Measurements from ENCODE around the gene TGFBRAP1. TPM values are rescaled to one million over a fixed set of nuclear protein-coding genes. Genes with fewer than 3 reads are reported as not detected.

TGFBRAP1 gene
- polyA plus RNA-seq, 1 experiment: 7.9 TPM

- TF ChIP-seq, protein P1, sequence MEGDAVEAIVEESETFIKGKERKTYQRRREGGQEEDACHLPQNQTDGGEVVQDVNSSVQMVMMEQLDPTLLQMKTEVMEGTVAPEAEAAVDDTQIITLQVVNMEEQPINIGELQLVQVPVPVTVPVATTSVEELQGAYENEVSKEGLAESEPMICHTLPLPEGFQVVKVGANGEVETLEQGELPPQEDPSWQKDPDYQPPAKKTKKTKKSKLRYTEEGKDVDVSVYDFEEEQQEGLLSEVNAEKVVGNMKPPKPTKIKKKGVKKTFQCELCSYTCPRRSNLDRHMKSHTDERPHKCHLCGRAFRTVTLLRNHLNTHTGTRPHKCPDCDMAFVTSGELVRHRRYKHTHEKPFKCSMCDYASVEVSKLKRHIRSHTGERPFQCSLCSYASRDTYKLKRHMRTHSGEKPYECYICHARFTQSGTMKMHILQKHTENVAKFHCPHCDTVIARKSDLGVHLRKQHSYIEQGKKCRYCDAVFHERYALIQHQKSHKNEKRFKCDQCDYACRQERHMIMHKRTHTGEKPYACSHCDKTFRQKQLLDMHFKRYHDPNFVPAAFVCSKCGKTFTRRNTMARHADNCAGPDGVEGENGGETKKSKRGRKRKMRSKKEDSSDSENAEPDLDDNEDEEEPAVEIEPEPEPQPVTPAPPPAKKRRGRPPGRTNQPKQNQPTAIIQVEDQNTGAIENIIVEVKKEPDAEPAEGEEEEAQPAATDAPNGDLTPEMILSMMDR (IDR thresholded peaks at IDR 0.05; ENCODE audit: low read depth, low read length): no peak
- Histone ChIP-seq H3K9me3 (ENCODE audit: control insufficient read depth, insufficient read depth, low read length) (no peaks in the 10 kb centered on the region), H3K4me3 (ENCODE audit: low read depth, low read length) (no peak overlapping the region), H3K27ac (ENCODE audit: low read depth, low read length) (no peak overlapping the region), H3K27me3 (ENCODE audit: control insufficient read depth, insufficient read depth, low read length) (no peaks in the 10 kb centered on the region)
- CTCF ChIA-PET: interaction anchor here (0.6 to 1.2 kb wide), 3 partner anchors 26 to 1262 kb away, joined by 3 to 5 read pairs (median 3); no protein-coding TSS in a partner anchor
- POLR2A ChIA-PET: no interaction called here
- DNase-seq (ENCODE audit: low read depth, low spot score): no peak
Measured at GRCh38 chr2:105320651-105321215, 8.8 kb downstream of the TGFBRAP1 start.

- CTCF ChIA-PET: no interaction called here
Measured at GRCh38 chr2:105317937-105318336, 11.6 kb downstream of the TGFBRAP1 start.

DNA sequence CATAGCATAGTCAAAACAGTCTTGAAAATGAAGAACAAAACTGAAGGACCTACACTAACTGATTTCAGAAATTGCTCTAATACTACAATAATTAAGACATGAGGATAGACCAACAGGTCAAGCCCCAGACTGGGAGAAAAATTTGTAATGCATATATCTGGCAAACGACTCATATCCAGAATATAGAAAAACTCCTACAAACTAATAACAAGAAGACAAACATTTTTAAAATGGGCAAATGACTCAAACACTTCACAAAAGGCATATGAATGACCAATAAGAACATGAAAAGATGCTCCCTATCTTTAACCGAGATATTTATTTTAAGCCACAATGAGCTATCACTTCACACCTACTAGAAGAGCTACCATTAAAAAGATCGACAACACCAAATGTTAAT, 14.2 kb downstream of the TGFBRAP1 start:
- TF ChIP-seq, protein P1 (IDR thresholded peaks at IDR 0.05; ENCODE audit: low read depth, low read length): no peak
- POLR2A ChIA-PET: no interaction called here
- DNase-seq (ENCODE audit: low read depth, low spot score): no peak
- Histone ChIP-seq H3K9me3 (ENCODE audit: control insufficient read depth, insufficient read depth, low read length) (no peaks in the 10 kb centered on the region), H3K4me3 (ENCODE audit: low read depth, low read length) (no peak overlapping the region), H3K27me3 (ENCODE audit: control insufficient read depth, insufficient read depth, low read length) (no peaks in the 10 kb centered on the region), H3K27ac (ENCODE audit: low read depth, low read length) (no peak overlapping the region)
- CTCF ChIA-PET: interaction anchor here (0.6 to 4.1 kb wide), 3 partner anchors 9 to 20 kb away, joined by 3 to 20 read pairs (median 3); no protein-coding TSS in a partner anchor

More at GRCh38 chr2:105317937-105318336, 11.6 kb downstream of the TGFBRAP1 start:
- H3K27ac ChIP-seq (ENCODE audit: low read depth, low read length): no peak overlapping the region
- POLR2A ChIA-PET: no interaction called here
- no peaks in the 10 kb centered on the region for H3K9me3 ChIP-seq (ENCODE audit: control insufficient read depth, insufficient read depth, low read length)
- H3K27me3 ChIP-seq (ENCODE audit: control insufficient read depth, insufficient read depth, low read length): no peaks in the 10 kb centered on the region
- TF ChIP-seq, protein P1 (IDR thresholded peaks at IDR 0.05; ENCODE audit: low read depth, low read length): no peak
- no peak for DNase-seq (ENCODE audit: low read depth, low spot score)
- no peak overlapping the region for H3K4me3 ChIP-seq (ENCODE audit: low read depth, low read length)

DNA sequence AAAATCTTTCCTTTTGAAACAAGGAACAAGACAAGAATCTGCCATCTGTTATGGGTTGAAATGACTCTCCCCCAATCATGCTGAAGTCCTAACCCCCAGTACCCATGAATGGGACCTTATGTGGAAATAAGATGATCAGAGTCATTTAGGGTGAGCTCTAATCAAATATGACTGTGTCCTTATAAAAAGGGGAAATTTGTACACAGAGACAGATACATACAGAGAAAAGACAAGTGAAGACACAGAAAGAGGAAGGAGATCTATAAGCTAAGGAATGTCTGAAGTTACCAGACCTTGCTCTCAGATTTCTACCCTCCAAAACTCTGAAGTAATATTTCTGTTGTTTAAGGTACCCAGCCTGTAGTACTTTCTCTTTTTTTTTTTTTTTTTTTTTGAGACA, 15.7 kb downstream of the TGFBRAP1 start:
- CTCF ChIA-PET: interaction anchor here (0.6 to 4.1 kb wide), 5 partner anchors 19 to 1324 kb away, joined by 4 to 20 read pairs (median 5); no protein-coding TSS in a partner anchor
- Histone ChIP-seq H3K4me3 (ENCODE audit: low read depth, low read length) (no peak overlapping the region), H3K9me3 (ENCODE audit: control insufficient read depth, insufficient read depth, low read length) (no peaks in the 10 kb centered on the region), H3K27me3 (ENCODE audit: control insufficient read depth, insufficient read depth, low read length) (no peaks in the 10 kb centered on the region), H3K27ac (ENCODE audit: low read depth, low read length) (no peak overlapping the region)
- POLR2A ChIA-PET: no interaction called here
- no peak for DNase-seq (ENCODE audit: low read depth, low spot score)
- TF ChIP-seq, protein P1 (IDR thresholded peaks at IDR 0.05; ENCODE audit: low read depth, low read length): no peak

DNA sequence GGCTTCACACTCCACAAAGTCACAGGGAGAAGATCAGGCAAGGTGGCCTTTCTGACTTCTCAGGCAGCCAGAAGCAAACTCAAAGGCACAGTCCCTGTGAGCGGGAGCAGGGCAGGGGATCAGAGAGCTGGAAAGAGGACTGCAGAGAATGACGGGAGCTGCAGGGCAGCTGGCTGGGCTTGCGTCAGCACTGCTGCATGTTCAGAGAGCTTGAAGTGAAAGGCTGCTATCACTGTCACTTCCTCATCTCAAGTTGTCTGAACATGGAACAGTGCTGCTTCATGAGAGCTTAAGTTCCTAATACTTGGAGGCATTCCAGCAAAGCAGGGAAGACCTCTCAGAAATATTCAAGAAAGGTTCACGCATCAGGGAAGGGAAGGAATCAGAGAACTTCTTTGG, 20.4 kb downstream of the TGFBRAP1 start:
- Histone ChIP-seq H3K9me3 (ENCODE audit: control insufficient read depth, insufficient read depth, low read length) (no peaks in the 10 kb centered on the region; the same call in 1 of the 2 replicates), H3K27me3 (ENCODE audit: control insufficient read depth, insufficient read depth, low read length) (no peaks in the 10 kb centered on the region), H3K27ac (ENCODE audit: low read depth, low read length) (no peak overlapping the region), H3K4me3 (ENCODE audit: low read depth, low read length) (no peak overlapping the region)
- TF ChIP-seq, protein P1 (IDR thresholded peaks at IDR 0.05; ENCODE audit: low read depth, low read length): no peak
- POLR2A ChIA-PET: no interaction called here
- CTCF ChIA-PET: interaction anchor here (1.1 to 1.5 kb wide), 2 partner anchors 10 to 14 kb away, joined by 3 read pairs; no protein-coding TSS in a partner anchor
- no peak for DNase-seq (ENCODE audit: low read depth, low spot score)

All from AG04450 (cell line).